K562 (cell line): ENCODE data around the gene RPTOR. TPM values are rescaled to one million over a fixed set of nuclear protein-coding genes. Genes with fewer than 3 reads are reported as not detected.

ENCODE experiments used
- ATAC-seq: fragments of 200-7000 bp; cut with Tn5 transposase; 3 replicates; pipeline ENCODE4 v1.9.1; 2020; ENCODE audit warnings: moderate library complexity
- BruUV-seq: library from RNA; stranded (reverse); fragments of 400-500 nt; replicated peaks from 2 replicates; lab custom pipeline; 2021; lab: Mats Ljungman, UMichigan
- CTCF ChIA-PET: fragments of 300-600 bp; formaldehyde crosslinking; extraction: SDS; loops from one replicate; lab custom pipeline; 2021; ENCODE audit warnings: low intra/inter-chr PET ratio; lab: Yijun Ruan, JAX
- POLR2A ChIA-PET: fragments of 300-600, 350-650 bp; sonication (Branson Sonifier 250); formaldehyde crosslinking; extraction: SDS; loops from one replicate; lab custom pipeline; 2021; ENCODE audit warnings: antibody characterized with exemption, inconsistent platforms; lab: Yijun Ruan, JAX
- DNase-seq, 4 experiments: peaks; one replicate each; pipeline versions ENCODE4 v3.0.0 to v3.0.0-alpha.2; 2011 to 2018; ENCODE audit warnings: low spot score in 3 of 4, mixed read lengths in 3 of 4; ENCODE audit errors: extremely low read depth in 1 of 4
- FAIRE-seq: peaks from 2 replicates; lab custom pipeline; 2011; peaks lifted over from hg19 to GRCh38; lab: Jason Lieb, UNC
- H2AFZ ChIP-seq: 2 replicates; pipeline ENCODE4 v1.6.0; 2011; ENCODE audit warnings: low read depth, low read length, control low read depth, inconsistent platforms
- H3K27ac ChIP-seq: fragments of 200-600 bp; 3 replicates; pipeline ENCODE4 v1.8.0; 2011; ENCODE audit warnings: low read depth, mild to moderate bottlenecking, control low read depth, inconsistent platforms, low read length, moderate library complexity, mixed read lengths; ENCODE audit errors: extremely low read depth
- H3K27me3 ChIP-seq, 2 experiments: fragments of 300-600 bp in 1 of 2; 2 replicates in 1 of 2; 3 replicates in 1 of 2; pipeline versions ENCODE4 v1.6.0 to v1.8.0; 2011; ENCODE audit warnings: inconsistent platforms in 2 of 2, low read length in 2 of 2, mild to moderate bottlenecking in 1 of 2, mixed read lengths in 1 of 2, moderate library complexity in 1 of 2; ENCODE audit not compliant: control insufficient read depth in 2 of 2, insufficient read depth in 2 of 2
- H3K36me3 ChIP-seq: fragments of 300-600 bp; 3 replicates; pipeline ENCODE4 v1.8.0; 2011; ENCODE audit warnings: mild to moderate bottlenecking, low read length, inconsistent platforms; ENCODE audit not compliant: control insufficient read depth, insufficient read depth
- H3K4me1 ChIP-seq, 2 experiments: fragments of 200-600 bp in 1 of 2; replicated peaks in 1 of 2; 2 replicates in 1 of 2; 3 replicates in 1 of 2; pipeline versions ENCODE4 v1.5.1 to v1.8.0; 2011; ENCODE audit warnings: inconsistent platforms in 2 of 2, low read length in 2 of 2, mild to moderate bottlenecking in 1 of 2, mixed read lengths in 1 of 2, moderate library complexity in 1 of 2; ENCODE audit not compliant: control insufficient read depth in 2 of 2, insufficient read depth in 2 of 2
- H3K4me2 ChIP-seq: 2 replicates; pipeline ENCODE4 v1.6.1; 2011; ENCODE audit warnings: low read length, control low read depth, inconsistent platforms, mixed read lengths; ENCODE audit not compliant: insufficient read depth
- H3K4me3 ChIP-seq: fragments of 200-600 bp; sonication (generic), shearing (Covaris generic); 2 replicates; pipeline ENCODE4 v1.5.1; 2016; ENCODE audit warnings: control low read depth, inconsistent platforms
- H3K79me2 ChIP-seq: fragments of 200-600 bp; 3 replicates; pipeline ENCODE4 v1.8.0; 2011; ENCODE audit warnings: low read length, inconsistent platforms; ENCODE audit not compliant: control insufficient read depth, insufficient read depth
- H3K9ac ChIP-seq, 2 experiments: 2 replicates each; pipeline versions ENCODE4 v1.6.0 to v1.6.1; 2011; ENCODE audit warnings: low read depth in 2 of 2, low read length in 2 of 2, control low read depth in 1 of 2, inconsistent platforms in 1 of 2, mild to moderate bottlenecking in 1 of 2, mixed read lengths in 1 of 2; ENCODE audit not compliant: insufficient read depth in 1 of 2
- H3K9me1 ChIP-seq: one replicate; pipeline ENCODE4 v1.6.0; 2011; ENCODE audit warnings: inconsistent platforms, mild to moderate bottlenecking, low read length, moderate library complexity; ENCODE audit not compliant: control insufficient read depth, insufficient read depth
- H3K9me3 ChIP-seq: replicated peaks from 2 replicates; pipeline ENCODE4 v1.5.1; 2011; ENCODE audit warnings: low read depth, low read length, inconsistent platforms; ENCODE audit not compliant: control insufficient read depth, insufficient read depth
- H4K20me1 ChIP-seq: replicated peaks from 2 replicates; pipeline ENCODE4 v1.6.1; 2011; ENCODE audit warnings: low read length, inconsistent platforms, mixed read lengths; ENCODE audit not compliant: control insufficient read depth, insufficient read depth
- BRD9 ChIP-seq: fragments of 450-650 bp; IDR thresholded peaks from 2 replicates; pipeline ENCODE4 v1.6.1; 2018; ENCODE audit warnings: low read depth; ENCODE audit not compliant: partially characterized antibody
- FUS ChIP-seq: fragments of 200-400 bp; formaldehyde crosslinking; optimal IDR thresholded peaks from 2 replicates; pipeline ENCODE3; 2017; ENCODE audit warnings: low read depth, low read length
- HMG20B ChIP-seq: fragments of 250-450 bp; sonication (Bioruptor Pico); IDR thresholded peaks from 2 replicates; pipeline ENCODE4 v1.5.0; 2021; ENCODE audit warnings: mild to moderate bottlenecking
- LARP7 ChIP-seq: fragments of 450-650 bp; IDR thresholded peaks from 2 replicates; pipeline ENCODE4 v1.6.1; 2016
- SRSF1 ChIP-seq: fragments of 200-400 bp; formaldehyde crosslinking; IDR thresholded peaks from 2 replicates; pipeline ENCODE4 v1.6.1; 2017; ENCODE audit warnings: mild to moderate bottlenecking, low read depth, low read length, moderate library complexity
- WGBS: fragments of 100-300 bp; shearing (Covaris generic); methylation state at CpG from one replicate; pipeline ENCODE4 v1.1.6; 2016; ENCODE audit warnings: low coverage, mixed read lengths; ENCODE audit not compliant: insufficient coverage; ENCODE audit errors: missing lambda C conversion rate; 5-methylcytosine and 5-hydroxymethylcytosine counted together
- in situ Hi-C: fragments of 300-500 bp; cut with MboI; formaldehyde crosslinking; loops from 4 replicates; pipeline ENCODE4 v1.15.0; 2018; ENCODE audit warnings: inconsistent platforms, mixed read lengths
- intact Hi-C: fragments of 100-400 bp; cut with micrococcal nuclease; formaldehyde crosslinking; loops from 2 replicates; pipeline ENCODE4 v1.14.2; 2022
- polyA plus RNA-seq, 8 experiments: library from polyadenylated mRNA; depleted of rRNA in 4 of 8; stranded (reverse) in 5 of 8; unstranded in 3 of 8; fragments of >200 nt; fragmentation: Nextera tagmentation in 2 of 8; fragmentation: Illumina TruSeq in 1 of 8; extraction: Ambion mirVana in 2 of 8; extraction: Trizol in 1 of 8; gene quantifications; 2 replicates each; pipeline versions ENCODE4 v1.2.1 to v1.2.3, GENCODE V29; 2011 to 2014; ENCODE audit warnings: inconsistent platforms in 1 of 8, missing spikeins in 1 of 8
- total RNA-seq, 7 experiments: library from RNA; depleted of rRNA in 6 of 7; stranded (reverse); fragments of >200 nt in 6 of 7; fragmentation: Illumina TruSeq in 2 of 7; extraction: Trizol in 2 of 7; gene quantifications; 2 replicates each; pipeline versions ENCODE4 v1.2.1 to v1.2.3, GENCODE V29; 2011 to 2021; ENCODE audit warnings: low replicate concordance in 1 of 7
- TF ChIP-seq, protein P1 (sequence below): fragments of 450-650 bp; IDR thresholded peaks from 2 replicates; pipeline ENCODE4 v1.6.1; 2016; ENCODE audit warnings: antibody characterized with exemption
- TF ChIP-seq, protein P2 (sequence below), 3 experiments: fragments of 200-800 bp in 1 of 3; sonication (Bioruptor generic) in 1 of 3; sonication (generic) in 1 of 3; formaldehyde crosslinking in 1 of 3; IDR thresholded peaks; 2 replicates each; pipeline versions ENCODE4 v1.6.1 to v1.8.0; 2016 to 2022; ENCODE audit warnings: mild to moderate bottlenecking in 2 of 3, missing compliant biosample characterization in 2 of 3, missing genetic modification characterization in 2 of 3, missing genetic modification reagents in 1 of 3

Gene RPTOR
- total and polyA plus RNA-seq, 9 of the 15 experiments (the other 6 are each of a cell fraction or from before 2014, with no cell fraction given): 0.24 to 54.1 (median 10.2) TPM

DNA sequence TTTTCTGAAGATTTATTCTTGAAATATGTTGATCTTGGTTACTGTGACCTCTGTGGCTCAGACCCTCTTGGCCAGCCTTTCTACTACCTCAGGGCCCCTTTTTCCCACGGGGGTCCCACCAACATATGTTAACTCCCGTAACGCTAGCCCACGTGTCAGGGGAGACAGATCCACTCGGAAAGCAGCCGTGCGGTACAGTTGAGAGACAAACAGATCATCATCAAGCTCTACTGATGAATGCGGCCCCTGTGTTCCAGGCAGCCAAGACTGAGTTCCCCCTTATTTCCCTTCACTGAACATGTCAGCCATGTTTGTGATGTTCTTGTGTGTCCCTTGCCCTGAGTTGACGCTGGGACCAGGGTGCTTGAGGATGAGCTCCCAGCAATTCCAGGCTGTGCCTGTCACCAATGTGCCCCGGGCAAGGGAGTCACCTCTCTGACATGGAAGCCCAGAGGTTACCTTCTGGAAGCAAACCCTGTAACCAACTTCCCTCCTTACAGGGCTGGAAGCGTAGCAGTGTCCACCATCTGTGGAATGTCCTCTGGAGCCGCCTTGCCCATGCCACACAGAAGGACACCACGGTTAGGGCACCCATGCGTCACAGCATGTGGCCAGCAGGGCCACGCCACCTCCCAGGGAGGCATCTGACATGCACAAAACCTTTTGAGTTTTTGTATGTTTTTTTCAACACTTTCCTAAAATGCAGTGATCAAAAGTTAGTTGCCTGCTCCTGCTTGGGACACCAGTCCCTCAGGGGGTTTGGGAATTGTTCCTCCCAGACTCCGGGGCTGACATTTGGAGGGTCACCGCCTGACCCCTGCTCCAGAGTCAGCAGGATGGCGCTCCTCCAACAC lies 253.3 kb downstream of the RPTOR start:
- in situ Hi-C loops: no loop called here
- Histone ChIP-seq H2AFZ (no peak overlapping the region), H3K4me1 (peaks cover 6 to 19% of the 10 kb centered on the region in 2 experiments; a peak in 4 of 5 replicates), H3K27me3 (no peaks in the 10 kb centered on the region), H3K4me3 (no peak overlapping the region), H3K27ac (no peak overlapping the region), H3K9ac (peak overlapping the region in 1 of 2 experiments; percentile 37; a peak in 1 of 4 replicates), H3K36me3 (peaks cover 16% of the 10 kb centered on the region; the same call in 2 of the 3 replicates), H3K79me2 (no peaks in the 10 kb centered on the region), H3K9me3 (no peaks in the 10 kb centered on the region; the same call in 1 of the 2 replicates), H3K9me1 (no peaks in the 10 kb centered on the region), H3K4me2 (no peak overlapping the region), H4K20me1 (no peaks in the 10 kb centered on the region)
- CTCF ChIA-PET: no interaction called here
- TF ChIP-seq FUS (no peak), LARP7 (no peak), BRD9 (no peak), SRSF1 (no peak), HMG20B (no peak)
- TF ChIP-seq, protein P1, sequence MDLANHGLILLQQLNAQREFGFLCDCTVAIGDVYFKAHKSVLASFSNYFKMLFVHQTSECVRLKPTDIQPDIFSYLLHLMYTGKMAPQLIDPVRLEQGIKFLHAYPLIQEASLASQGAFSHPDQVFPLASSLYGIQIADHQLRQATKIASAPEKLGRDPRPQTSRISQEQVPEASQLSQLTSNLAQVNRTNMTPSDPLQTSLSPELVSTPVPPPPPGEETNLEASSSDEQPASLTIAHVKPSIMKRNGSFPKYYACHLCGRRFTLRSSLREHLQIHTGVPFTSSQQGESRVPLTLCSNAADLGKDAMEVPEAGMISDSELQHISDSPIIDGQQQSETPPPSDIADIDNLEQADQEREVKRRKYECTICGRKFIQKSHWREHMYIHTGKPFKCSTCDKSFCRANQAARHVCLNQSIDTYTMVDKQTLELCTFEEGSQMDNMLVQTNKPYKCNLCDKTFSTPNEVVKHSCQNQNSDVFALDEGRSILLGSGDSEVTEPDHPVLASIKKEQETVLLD: no peak
- TF ChIP-seq, protein P2, sequence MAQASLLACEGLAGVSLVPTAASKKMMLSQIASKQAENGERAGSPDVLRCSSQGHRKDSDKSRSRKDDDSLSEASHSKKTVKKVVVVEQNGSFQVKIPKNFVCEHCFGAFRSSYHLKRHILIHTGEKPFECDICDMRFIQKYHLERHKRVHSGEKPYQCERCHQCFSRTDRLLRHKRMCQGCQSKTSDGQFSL (CRISPR knock-in tag; IDR thresholded peaks at IDR 0.05): no peak
- TF ChIP-seq, protein P2 (tag; IDR thresholded peaks at IDR 0.05): no peak
- no peak for ATAC-seq
- POLR2A ChIA-PET: interaction anchor here (0.7 kb wide), 1 partner anchor 231 kb away, joined by 3 read pairs; no protein-coding TSS in a partner anchor
- FAIRE-seq: no peak
- intact Hi-C loops: no loop called here
- BruUV-seq: no TSS peak
- 89% methylated on average over 17 of the region's 18 CpGs for WGBS
- no peak for DNase-seq
